HG03460 (cell line): Measurements from ENCODE around the gene ELMOD3.
"Not testable (repeated sequence)": the region's sequence is repeated elsewhere in the genome, so short reads cannot be mapped to it uniquely, and the experiment has no call there.

Source experiments
- ATAC-seq: cut with Tn5 transposase; IDR thresholded peaks from one replicate; pipeline ENCODE4 v1.9.1; 2021; ENCODE audit not compliant: unreplicated experiment

The ELMOD3 gene

DNA sequence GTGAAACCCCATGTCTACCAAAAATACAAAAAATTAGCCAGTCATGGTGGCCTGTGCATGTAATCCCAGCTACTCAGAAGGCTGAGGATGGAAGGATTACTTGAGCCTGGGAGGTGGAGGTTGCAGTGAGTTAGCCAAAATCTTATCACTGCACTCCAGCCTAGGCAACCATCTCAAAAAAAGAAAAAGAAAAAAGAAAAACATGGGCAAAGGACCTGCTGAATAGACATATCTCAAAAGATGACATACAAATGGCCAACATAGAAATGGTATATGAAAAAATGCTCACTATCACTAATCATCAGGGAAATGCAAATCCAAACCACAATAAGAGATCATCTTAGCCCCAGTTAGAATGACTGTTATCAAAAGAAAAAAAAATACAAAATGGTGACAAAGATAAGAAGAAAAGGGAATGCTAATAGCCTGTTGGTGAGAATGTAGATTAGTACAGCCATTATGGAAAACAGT lies 25.4 kb upstream of the ELMOD3 start:
- no peak for ATAC-seq

DNA sequence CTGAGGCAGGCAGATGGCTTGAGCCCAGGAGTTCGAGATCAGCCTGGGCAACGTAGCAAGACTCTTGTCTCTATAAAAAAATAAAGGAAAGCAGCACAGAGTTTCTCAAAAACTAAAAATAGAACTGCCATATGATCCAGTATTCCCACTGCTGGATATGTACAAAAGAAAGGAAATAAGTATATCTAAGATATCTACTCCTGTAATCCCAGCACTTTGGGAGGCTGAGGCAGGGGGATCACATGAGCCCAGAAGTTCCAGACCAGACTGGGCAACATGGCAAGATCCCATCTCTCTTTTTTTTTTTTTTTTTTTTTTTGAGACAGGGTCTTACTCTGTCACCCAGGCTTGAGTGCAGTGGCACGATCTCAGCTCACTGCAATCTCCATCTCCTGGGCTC lies 24.9 kb upstream of the ELMOD3 start:
- not testable (repeated sequence) for ATAC-seq

DNA sequence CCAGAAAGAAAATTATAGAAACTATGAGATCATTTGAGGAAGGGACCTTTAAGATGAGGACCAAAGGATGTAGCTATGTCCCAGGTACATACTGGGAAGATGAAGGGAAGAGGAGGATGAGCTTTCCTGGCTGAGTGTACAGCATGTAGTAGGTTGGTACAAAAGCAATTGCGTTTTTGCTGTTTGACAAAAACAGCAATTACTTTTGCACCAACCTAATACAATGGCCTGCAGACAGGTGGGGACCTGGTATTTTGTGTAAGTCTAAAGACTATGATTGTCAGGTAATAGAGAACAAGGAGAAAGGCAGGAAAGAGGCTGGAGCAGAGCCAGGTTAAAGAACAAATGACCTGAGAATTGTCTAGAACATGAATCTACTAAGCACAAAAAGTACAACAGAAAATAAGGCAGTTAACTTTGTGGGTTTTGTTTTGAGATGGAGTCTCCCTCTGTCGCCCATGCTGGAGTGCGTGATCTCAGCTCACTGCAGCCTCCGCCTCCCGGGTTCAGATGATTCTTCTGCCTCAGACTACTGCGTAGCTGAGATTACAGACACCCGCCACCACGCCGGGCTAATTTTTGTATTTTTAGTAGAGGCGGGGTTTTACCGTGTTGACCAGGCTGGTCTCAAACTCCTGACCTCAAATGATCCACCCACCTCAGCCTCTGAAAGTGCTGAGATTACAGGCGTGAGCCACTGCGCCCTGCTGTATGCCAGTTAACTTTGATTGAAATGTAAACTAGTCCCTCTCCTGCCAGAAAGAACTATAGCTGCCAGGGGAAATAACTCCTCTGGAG lies 23.5 kb upstream of the ELMOD3 start:
- no peak for ATAC-seq

DNA sequence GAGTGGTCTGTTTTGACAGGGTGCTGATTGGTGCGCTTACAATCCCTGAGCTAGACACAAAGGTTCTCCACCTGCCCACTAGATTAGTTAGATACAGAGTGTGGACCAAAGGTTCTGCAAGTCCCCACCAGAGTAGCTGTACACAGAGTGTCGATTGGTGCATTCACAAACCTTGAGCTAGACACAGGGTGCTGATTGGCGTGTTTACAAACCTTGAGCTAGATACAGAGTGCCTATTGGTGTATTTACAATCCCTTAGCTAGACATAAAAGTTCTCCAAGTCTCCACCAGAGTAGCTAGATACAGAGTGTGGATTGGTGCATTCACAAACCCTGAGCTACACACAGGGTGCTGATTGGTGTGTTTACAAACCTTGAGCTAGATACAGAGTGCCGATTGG lies 20.7 kb upstream of the ELMOD3 start:
- not testable (repeated sequence) for ATAC-seq

DNA sequence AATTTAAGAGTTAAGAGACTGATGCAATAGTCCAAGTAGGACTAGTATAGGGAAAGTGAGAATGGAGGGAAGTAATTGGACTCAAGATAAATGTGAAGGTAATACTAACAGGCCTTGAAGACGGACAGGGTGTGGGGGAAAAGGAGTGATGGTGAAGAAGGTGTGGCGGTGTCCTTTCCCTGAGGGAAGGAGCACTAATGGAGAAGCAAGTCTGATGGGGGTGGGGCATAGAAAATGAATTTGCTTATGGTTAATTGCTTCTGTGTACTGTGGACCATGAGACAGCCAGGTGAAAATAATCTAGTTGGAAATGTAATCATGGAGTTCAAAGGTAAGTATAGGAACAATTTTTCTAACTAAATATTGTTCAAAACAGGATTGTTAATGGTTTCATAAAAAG lies 19.6 kb upstream of the ELMOD3 start:
- ATAC-seq = no peak

DNA sequence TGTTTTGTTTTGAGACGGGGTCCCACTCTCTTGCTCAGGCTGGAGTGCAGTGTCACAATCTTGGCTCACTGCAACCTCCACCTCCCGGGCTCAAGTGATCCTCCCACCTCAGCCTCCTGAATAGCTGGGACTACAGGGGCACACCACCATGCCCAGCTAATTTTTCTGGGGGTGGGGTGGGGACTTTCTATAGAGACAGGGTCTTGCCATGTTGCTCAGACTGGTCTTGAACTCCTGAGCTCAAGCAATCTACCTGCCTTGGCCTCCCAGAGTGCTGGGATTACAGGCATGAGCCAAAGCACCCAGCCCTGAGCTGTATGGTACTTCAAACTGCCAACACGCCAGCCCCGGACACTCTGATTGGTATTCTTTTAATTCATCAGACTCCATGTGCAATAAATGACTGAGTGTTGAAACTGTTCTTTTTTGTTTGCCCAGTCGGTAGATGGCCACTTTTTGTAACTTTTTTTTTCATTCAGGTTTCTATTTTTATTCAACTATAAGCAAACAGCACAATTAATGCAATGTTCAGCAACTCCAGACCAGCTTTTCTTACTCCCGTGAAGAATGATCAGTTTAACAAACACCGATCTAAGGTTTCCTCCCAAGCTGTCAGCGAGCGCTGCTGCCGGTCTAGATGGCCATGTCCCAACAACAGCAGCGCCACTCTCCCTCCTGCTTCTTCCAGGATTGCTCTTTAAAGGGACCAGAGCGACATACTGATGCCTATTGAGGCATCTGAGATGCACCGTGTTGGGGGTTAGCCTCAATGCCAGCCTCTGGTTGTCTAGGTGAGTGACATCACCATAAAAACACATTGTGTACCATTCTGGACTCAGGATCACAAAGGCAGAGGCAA lies 14.3 kb upstream of the ELMOD3 start:
- no peak for ATAC-seq

DNA sequence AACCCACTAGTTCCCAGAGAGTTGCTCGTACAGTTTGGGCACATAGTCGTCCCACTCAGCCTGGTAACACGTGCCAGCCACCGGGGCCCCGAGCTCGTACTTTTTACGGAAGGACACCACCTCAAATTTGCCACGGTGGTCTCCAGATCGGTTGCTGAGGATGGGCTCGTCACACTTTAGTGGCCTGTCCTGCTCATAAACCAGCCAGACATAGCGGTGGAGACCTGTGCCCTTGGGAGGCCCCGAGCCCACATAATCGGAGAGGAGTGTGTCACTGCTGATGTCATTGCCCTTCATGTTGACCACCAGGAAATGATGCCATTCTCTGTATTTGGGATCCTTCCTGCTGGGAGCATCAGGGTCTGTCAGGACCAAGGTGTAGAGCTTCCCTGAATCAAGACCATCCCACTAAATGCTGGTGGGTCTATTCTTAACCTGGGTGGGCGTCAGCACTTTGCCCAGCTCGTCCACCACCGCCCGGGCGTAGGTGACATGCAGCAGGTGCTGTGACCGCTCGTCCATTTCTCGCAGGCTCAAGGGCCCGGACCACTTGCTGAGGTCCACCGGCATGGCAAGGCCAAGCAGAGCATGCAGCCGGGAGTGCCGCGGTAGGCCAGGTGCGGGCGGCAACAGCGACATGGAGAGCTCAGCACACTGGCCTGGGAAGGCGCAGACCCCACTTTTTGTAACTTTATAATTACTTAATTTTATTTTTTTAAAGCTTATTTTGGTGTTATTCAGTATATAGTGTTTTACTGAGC lies 13.1 kb upstream of the ELMOD3 start:
- ATAC-seq = no peak

DNA sequence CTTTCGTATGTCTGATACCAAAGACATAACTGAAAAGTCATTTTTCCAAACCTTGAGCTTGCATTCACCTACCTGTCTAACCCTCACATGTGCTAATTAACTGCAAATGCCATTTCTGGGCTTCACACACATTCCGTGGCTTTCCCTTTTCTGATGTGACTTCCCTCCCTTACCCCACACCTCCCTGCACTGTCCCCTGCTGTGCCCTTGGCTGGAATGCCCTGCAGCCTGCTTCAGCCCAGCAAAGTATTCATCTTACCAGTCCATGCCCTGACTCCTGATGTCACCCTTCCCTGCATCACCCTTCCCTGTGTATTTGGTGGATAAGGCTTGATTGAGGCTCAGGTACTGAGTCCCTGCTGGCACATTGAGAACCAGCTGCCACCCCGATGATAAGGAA lies 12.4 kb upstream of the ELMOD3 start:
- no peak for ATAC-seq

DNA sequence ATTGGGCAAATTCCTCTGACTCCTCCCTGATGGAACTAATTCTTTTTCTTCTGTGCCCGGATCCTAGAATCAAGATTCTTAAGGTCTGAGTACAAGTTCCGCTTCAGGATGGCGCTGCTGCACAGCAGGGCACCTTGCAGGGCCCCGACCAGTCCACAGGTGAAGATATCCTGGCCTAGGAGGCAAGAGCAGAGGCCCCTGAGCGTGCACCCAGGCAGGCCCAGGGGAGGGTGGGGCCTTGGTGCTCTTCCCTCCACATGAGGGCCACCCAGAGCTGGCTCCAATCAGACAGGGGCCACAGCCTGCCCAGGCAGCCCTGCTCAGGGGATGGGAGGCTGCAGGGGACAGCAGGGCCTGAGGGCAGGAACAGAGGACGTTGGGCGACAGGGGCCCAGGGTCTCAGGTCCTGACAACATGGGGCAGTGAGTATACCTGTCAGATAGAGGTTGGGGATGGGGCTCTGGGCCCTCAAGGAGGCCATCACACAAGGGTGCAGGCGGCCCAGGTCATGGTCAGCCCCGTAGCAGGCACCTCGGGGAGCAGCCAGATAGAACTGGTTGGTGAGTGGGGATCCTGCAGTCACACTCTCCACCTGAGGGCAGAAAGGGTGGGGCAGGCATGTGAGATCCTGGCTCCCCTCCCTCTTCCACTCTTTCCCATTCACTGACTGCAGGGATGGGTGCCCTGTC lies 11.2 kb upstream of the ELMOD3 start:
- not testable (repeated sequence) for ATAC-seq

DNA sequence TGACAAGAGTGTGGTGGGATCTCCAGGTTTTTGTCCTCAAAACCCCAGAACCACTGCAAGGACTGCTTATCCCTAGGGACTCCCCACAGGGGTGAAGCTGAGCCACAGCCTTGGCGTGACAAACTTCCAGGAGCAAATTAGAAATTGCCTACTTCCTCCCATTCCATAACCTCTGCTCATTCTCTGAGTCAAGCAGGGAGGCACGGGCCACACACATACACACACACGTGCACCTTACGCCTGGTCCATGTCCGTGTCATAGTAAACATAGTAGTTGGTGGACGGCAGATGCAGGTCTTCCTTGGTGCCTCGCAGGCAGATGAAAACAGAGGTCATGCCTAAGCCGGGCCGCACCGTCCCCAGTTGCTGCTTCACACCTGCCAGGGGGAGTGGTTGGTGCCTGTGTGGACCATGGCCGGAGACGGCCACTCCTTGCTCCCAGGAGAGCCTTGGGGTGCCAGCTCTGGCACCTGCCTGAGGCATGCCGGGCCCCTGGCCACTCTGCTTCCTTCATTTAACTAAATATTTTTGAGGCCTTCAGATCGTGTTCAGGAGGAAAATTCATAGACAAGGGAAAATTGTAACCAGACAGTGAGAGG lies 10.1 kb upstream of the ELMOD3 start:
- ATAC-seq = no peak

DNA sequence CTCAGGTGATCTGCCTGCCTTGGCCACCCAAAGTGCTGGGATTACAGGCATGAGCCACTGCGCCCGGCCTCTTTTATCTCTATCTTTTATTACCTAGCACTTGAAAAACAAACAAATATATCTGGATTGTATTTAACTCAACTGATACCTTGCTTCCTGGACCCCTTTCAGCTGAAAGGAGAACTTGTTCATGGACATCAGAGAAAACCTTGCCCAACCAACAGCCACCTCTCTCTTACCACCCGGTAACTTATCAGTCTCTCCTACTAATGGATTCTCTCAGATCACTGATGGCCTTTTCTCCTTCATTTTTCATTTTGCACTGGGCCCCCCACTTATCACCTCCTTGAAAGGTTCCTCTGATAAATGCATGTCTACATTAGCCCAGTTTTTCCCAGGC lies 7.0 kb upstream of the ELMOD3 start:
- no peak for ATAC-seq

DNA sequence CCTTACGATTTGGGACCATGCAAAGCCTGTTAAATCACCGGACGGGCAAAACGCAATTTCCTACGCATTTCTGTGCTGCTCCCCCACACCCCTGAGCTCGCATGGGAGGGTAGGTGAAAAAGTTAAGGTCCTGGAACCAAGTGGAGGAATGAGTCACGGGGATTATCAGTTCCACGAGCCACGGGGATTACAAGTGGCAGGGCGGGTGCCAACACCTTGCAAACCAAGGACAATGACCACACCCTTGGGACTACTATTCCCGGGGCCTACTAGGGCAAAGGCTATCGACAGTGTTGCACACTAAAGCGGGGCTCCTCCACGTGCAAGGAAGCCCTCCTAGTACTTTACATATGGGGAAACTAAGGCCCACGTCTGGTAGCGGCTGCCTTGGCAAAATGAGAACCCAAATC lies 688 bp upstream of the ELMOD3 start:
- ATAC-seq = peak; percentile 10

DNA sequence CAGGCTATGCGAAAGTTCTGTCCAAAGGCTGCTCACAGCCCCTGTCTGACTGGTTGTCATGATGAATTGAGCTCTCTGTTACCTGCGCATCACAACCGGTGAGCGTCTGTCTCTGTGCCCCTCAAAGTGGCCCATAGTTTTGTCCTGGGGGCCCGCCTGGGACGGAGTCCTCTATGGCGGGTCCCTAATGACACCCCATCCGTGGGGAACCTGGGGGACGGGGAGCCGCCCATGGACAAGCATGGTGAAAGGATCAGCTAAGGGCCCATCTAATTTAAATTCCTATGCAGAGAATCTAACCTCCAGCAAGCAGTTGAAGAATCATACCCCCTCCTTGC lies 473 bp downstream of the ELMOD3 start:
- ATAC-seq = peak; percentile 11

DNA sequence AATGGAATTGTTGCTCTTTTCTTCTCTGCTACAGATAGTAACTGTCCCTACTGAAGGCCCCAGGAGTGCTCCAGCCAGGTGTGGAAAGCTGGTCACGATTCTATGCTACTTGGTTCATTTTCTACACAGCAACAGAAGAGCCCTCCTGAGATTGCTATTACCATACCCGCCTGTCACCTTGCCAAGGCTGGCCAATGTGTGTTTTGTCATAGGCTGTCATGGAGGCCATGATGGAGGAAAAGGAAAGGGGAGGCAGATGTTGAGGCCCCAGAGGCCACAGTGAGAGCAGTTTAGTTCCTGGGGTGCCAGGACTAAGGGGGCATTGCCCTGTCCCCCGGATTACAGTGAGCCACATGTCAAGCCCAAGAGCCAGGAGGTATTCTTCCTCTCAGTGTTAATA lies 952 bp downstream of the ELMOD3 start:
- ATAC-seq = no peak

DNA sequence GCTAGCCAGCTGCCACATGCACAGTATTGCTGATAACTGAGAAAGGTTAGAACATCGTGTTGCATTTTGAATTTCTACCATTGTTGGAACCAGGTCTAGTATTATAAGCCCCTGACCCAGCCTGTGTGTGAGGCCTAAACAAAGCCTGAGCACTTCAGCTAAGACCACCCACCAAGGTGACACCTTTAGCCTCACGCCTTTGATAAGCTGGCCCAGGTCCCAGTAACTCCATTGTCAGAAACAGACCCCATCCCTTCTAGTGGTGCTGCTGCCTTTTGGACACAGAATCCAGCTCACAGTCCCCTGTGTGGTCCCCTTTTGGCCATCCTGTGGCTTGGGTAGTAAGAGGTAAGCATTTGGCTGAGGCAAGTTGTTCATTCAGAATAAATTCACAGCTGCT lies 1.6 kb downstream of the ELMOD3 start:
- no peak for ATAC-seq

DNA sequence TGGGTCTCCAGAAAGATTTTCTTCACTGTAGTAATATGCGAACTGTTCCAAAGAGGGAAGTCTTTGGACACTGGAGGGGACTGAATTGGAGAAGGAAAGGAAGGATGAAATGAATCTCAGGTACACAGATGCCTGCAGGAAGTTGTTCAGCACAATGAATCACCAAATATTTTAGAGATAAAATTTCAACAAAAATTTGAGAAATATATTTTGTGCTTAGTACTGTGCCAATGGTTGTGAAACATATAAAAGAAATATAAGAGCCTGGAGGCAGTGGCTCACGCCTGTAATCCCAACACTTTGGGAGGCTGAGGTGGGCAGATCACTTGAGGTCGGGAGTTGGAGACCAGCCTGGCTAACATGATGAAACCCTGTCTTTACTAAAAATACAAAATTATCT lies 3.2 kb downstream of the ELMOD3 start:
- no peak for ATAC-seq

DNA sequence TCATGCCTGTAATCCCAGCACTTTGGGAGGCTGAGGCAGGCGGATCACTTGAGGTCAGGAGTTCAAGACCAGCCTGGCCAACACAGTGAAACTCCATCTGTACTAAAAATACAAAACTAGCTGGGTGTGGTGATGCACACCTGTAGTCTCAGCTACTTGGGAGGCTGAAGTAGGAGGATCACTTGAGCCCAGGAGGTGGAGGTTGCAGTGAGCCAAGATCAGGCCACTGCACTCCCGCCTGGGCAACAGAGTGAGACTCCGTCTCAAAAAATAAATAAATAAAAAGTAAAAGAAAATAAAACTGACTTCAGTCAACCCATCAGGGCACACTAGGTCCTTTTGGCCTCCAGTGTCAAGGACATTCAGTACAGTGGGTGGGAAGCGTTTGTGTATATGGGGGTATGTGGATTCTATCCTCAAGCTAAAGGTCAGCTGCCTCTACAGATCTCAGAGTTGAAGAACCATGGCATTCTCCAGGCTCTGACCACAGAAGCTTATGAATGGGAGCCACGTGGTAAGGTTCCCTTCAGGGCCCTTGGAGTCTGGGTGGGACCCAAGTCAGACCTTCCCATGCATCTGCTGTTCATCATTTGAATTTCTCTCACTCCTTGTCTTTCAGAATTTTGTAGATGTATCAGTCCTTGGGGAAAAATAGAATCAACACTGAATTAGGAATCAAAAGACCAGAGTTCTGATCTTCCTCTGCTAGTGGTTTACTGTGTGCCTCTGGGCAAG lies 8.3 kb downstream of the ELMOD3 start:
- not testable (repeated sequence) for ATAC-seq

DNA sequence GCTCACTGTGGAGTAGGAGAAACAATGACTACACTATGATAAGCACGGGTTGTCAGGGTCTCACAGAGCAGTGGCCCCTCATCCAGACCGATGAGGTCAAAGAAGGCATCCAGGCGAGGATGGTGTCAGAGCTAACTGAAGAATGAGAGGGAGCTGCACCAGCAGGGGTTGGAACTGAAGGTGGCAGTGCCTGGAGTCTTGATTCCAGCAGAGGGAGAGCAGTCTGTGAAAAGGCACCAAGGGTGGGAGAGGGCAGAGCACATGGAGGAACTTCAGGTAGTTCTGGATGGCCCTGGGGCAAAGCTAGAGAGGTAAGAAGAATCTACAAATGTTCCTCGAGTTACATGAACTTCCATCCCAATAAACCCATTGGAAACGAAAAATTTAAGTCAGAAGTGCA lies 12.6 kb downstream of the ELMOD3 start:
- no peak for ATAC-seq

DNA sequence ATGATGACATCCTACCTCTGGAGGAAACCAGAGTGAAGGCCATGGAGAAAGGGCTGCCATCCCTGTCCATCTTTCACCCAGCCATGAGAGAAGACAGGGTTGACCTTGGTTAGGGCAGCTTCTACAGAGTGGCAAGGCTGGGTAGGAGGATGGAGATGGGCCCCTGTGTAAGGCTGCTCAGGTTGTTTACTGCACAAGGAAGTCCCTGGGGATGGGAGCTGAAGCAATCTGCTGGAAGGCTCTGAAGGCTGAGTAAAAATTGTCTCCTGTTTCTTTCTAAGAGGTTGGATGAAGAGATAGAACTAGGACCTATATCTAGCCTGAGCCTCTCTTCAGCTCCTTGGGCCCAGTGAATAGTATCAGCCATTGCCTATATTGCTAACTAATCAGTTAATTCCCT lies 14.4 kb downstream of the ELMOD3 start:
- no peak for ATAC-seq

DNA sequence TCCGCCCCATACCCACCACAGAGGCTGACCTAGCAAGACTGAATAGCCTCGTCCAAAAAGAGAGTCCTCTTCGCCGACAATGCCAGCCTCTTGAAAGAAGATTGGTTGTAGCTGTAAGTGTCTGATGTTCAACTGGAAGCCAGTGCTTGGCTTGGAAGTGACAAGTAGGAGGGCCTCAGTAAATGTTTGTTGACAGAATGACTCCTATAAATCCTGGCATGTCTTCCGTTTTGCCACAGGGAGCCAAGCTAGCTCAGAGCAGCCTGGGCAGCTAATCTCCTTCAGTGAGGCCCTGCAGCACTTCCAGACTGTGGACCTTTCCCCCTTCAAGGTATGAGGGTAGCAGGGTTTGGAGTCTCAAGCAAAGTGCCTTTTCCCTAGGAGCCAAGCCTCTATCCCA lies 14.9 kb downstream of the ELMOD3 start:
- no peak for ATAC-seq
